ENCODE results near the gene XKR3. TPM values are rescaled to one million over a fixed set of nuclear protein-coding genes. Genes with fewer than 3 reads are reported as not detected.
"Not testable (repeated sequence)": the region's sequence is repeated elsewhere in the genome, so short reads cannot be mapped to it uniquely, and the experiment has no call there.

The XKR3 gene
- total RNA-seq = not detected
- not detected for polyA plus RNA-seq (2013, experiment 1 of 2)
- not detected for polyA plus RNA-seq (2013, experiment 2 of 2)
- long read RNA-seq, experiment 1 = 0 reads
- long read RNA-seq, experiment 2 = 0 reads
- long read RNA-seq, experiment 3 = 0 reads
- long read RNA-seq, experiment 4 = 0 reads

- H3K27me3 Mint-ChIP-seq (ENCODE audit: insufficient read depth) = no peaks in the 10 kb centered on the region
- H3K4me3 Mint-ChIP-seq = no peak within 1 kb of the TSS
- Histone ChIP-seq H3K36me3 (ENCODE audit: control insufficient read depth, insufficient read depth, low read length) (no peaks in the 10 kb centered on the region), H3K9ac (ENCODE audit: extremely low read depth, low read length, poor library complexity, severe bottlenecking) (no peak within 1 kb of the TSS), H3K4me3 (ENCODE audit: low read length) (no peak within 1 kb of the TSS), H3K4me1 (ENCODE audit: control insufficient read depth, insufficient read depth, low read length) (no peaks in the 10 kb centered on the region), H3K27me3 (ENCODE audit: control insufficient read depth, insufficient read depth, low read length, poor library complexity, severe bottlenecking) (no peaks in the 10 kb centered on the region), H3K27ac (ENCODE audit: low read depth, low read length) (no peak within 1 kb of the TSS), H3K9me3 (ENCODE audit: control insufficient read depth, low read length) (peaks cover 54% of the 10 kb centered on the region)
- 54 to 67% methylated on average over 5 to 9 of the region's 9 CpGs for WGBS, 2 experiments (ENCODE audit: insufficient coverage in 1 of 2, insufficient read length in 1 of 2)
- peak within 1 kb of the TSS; percentile 13 for H3K27ac Mint-ChIP-seq
- no peaks in the 10 kb centered on the region for H3K36me3 Mint-ChIP-seq (ENCODE audit: low read depth)
- no peaks in the 10 kb centered on the region for H3K9me3 Mint-ChIP-seq
- peak; percentile 47 for DNase-seq
- H3K4me1 Mint-ChIP-seq = peaks cover 7% of the 10 kb centered on the region
- no peak for TF ChIP-seq CTCF (conservative IDR thresholded peaks at IDR 0.05)
Observed at GRCh38 chr22:16824716-16825687, at the start of gene XKR3. XKR3 (minus strand) TSS chr22:16825411; CDS start chr22:16808073, 17,338 bp downstream.

GRCh38 chr22:16869640-16870039 is 44.4 kb upstream of the XKR3 start:
- H3K27me3 ChIP-seq (ENCODE audit: control insufficient read depth, insufficient read depth, low read length, poor library complexity, severe bottlenecking); H3K9me3 ChIP-seq (ENCODE audit: control insufficient read depth, low read length); H3K27ac Mint-ChIP-seq; H3K36me3 ChIP-seq (ENCODE audit: control insufficient read depth, insufficient read depth, low read length); H3K9ac ChIP-seq (ENCODE audit: extremely low read depth, low read length, poor library complexity, severe bottlenecking); H3K4me3 ChIP-seq (ENCODE audit: low read length); H3K4me3 Mint-ChIP-seq; DNase-seq; H3K36me3 Mint-ChIP-seq (ENCODE audit: low read depth); H3K27ac ChIP-seq (ENCODE audit: low read depth, low read length); H3K4me1 Mint-ChIP-seq; H3K4me1 ChIP-seq (ENCODE audit: control insufficient read depth, insufficient read depth, low read length); H3K27me3 Mint-ChIP-seq (ENCODE audit: insufficient read depth); H3K9me3 Mint-ChIP-seq: not testable (repeated sequence)
- 78 to 96% methylated on average over 4 to 5 of the region's 6 CpGs for WGBS, 2 experiments (ENCODE audit: insufficient coverage in 1 of 2, insufficient read length in 1 of 2)

GRCh38 chr22:16866167-16866566 is 41.0 kb upstream of the XKR3 start:
- H3K27ac Mint-ChIP-seq = no peak overlapping the region
- no peak overlapping the region for H3K4me3 Mint-ChIP-seq
- DNase-seq = no peak
- no peak for TF ChIP-seq CTCF (conservative IDR thresholded peaks at IDR 0.05)
- Histone ChIP-seq H3K9ac (ENCODE audit: extremely low read depth, low read length, poor library complexity, severe bottlenecking) (no peak overlapping the region), H3K4me3 (ENCODE audit: low read length) (no peak overlapping the region), H3K27ac (ENCODE audit: low read depth, low read length) (no peak overlapping the region), H3K27me3 (ENCODE audit: control insufficient read depth, insufficient read depth, low read length, poor library complexity, severe bottlenecking) (no peaks in the 10 kb centered on the region), H3K36me3 (ENCODE audit: control insufficient read depth, insufficient read depth, low read length) (no peaks in the 10 kb centered on the region), H3K4me1 (ENCODE audit: control insufficient read depth, insufficient read depth, low read length) (no peaks in the 10 kb centered on the region), H3K9me3 (ENCODE audit: control insufficient read depth, low read length) (peaks cover 7% of the 10 kb centered on the region)
- no peaks in the 10 kb centered on the region for H3K4me1 Mint-ChIP-seq
- no peaks in the 10 kb centered on the region for H3K36me3 Mint-ChIP-seq (ENCODE audit: low read depth)
- H3K9me3 Mint-ChIP-seq = no peaks in the 10 kb centered on the region
- 88 to 91% methylated on average over 3 of the region's 3 CpGs for WGBS, 2 experiments (ENCODE audit: insufficient coverage in 1 of 2, insufficient read length in 1 of 2)
- H3K27me3 Mint-ChIP-seq (ENCODE audit: insufficient read depth) = no peaks in the 10 kb centered on the region

- H3K27ac Mint-ChIP-seq; H3K27me3 Mint-ChIP-seq (ENCODE audit: insufficient read depth); H3K4me3 ChIP-seq (ENCODE audit: low read length); H3K9me3 Mint-ChIP-seq; DNase-seq; H3K36me3 Mint-ChIP-seq (ENCODE audit: low read depth); H3K27ac ChIP-seq (ENCODE audit: low read depth, low read length); H3K4me1 ChIP-seq (ENCODE audit: control insufficient read depth, insufficient read depth, low read length); H3K27me3 ChIP-seq (ENCODE audit: control insufficient read depth, insufficient read depth, low read length, poor library complexity, severe bottlenecking); H3K4me3 Mint-ChIP-seq; H3K36me3 ChIP-seq (ENCODE audit: control insufficient read depth, insufficient read depth, low read length); H3K9ac ChIP-seq (ENCODE audit: extremely low read depth, low read length, poor library complexity, severe bottlenecking); H3K4me1 Mint-ChIP-seq: not testable (repeated sequence)
- H3K9me3 ChIP-seq (ENCODE audit: control insufficient read depth, low read length) = peaks cover 30% of the 10 kb centered on the region
- 84 to 96% methylated on average over 5 to 9 of the region's 9 CpGs for WGBS, 2 experiments (ENCODE audit: insufficient coverage in 1 of 2, insufficient read length in 1 of 2)
Observed at GRCh38 chr22:16856851-16857250, 31.6 kb upstream of the XKR3 start.
